GM23248 (cell line): Measurements from ENCODE around the gene FREY1.

ENCODE experiments used
- EZH2 ChIP-seq: fragments of 200-600 bp; sonication (generic); IDR thresholded peaks from 2 replicates; pipeline ENCODE4 v1.6.1; 2018; ENCODE audit warnings: antibody characterized with exemption, mild to moderate bottlenecking; ENCODE audit not compliant: insufficient read depth, poor library complexity, severe bottlenecking
- EZH2phosphoT487 ChIP-seq: fragments of 200-600 bp; sonication (generic); IDR thresholded peaks from 2 replicates; pipeline ENCODE4 v1.6.1; 2018; ENCODE audit warnings: antibody characterized with exemption, moderate library complexity, mild to moderate bottlenecking, low read depth; ENCODE audit not compliant: insufficient read depth

DNA sequence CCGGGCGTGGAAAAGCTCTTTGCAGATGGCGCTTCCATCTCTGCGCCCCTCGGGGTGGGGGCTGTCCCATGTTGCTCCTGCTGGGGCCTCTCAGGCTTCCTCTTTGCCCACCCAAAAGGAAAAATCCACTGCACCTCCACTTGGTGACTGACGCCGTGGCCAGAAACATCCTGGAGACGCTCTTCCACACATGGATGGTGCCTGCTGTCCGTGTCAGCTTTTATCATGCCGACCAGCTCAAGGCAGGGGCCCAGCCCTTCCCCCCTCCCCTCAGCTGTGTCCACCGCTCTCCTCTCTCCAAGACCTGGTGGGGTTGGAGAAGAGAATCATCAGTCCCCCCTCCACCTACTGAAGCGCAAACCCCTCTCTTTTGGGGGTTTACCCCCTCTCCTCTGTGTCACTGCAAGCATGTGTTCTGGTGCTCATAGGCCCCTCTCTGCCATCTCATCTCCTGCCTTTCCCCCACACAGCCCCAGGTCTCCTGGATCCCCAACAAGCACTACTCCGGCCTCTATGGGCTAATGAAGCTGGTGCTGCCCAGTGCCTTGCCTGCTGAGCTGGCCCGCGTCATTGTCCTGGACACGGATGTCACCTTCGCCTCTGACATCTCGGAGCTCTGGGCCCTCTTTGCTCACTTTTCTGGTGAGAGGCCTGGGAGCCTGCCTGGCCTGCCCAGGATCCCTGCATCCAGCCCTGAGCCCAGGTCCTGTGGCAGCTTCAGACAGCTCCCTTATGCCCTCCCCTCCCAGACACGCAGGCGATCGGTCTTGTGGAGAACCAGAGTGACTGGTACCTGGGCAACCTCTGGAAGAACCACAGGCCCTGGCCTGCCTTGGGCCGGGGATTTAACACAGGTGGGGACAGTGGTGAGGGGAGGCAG is 17.2 kb upstream of the FREY1 start:
- TF ChIP-seq EZH2 (no peak), EZH2phosphoT487 (no peak)
